ENCODE data around the gene KRT84.

The KRT84 gene

GRCh38 chr12:52362118-52362726 lies 23.2 kb downstream of the KRT84 start:
- H3K36me3 Mint-ChIP-seq = no peaks in the 10 kb centered on the region
- DNase-seq (ENCODE audit: low spot score in 2 of 2) (no peak), ATAC-seq (no peak)
- peaks cover 50% of the 10 kb centered on the region for H3K4me1 Mint-ChIP-seq
- no peak overlapping the region for H3K27ac Mint-ChIP-seq
- no peaks in the 10 kb centered on the region for H3K9me3 Mint-ChIP-seq
- H3K4me3 Mint-ChIP-seq = no peak overlapping the region

GRCh38 chr12:52361553-52361952 lies 23.9 kb downstream of the KRT84 start:
- peak; percentile 77 for ATAC-seq

GRCh38 chr12:52360663-52361271 lies 24.7 kb downstream of the KRT84 start:
- H3K27ac Mint-ChIP-seq = no peak overlapping the region
- no peaks in the 10 kb centered on the region for H3K36me3 Mint-ChIP-seq
- H3K4me3 Mint-ChIP-seq = no peak overlapping the region
- no peaks in the 10 kb centered on the region for H3K9me3 Mint-ChIP-seq
- ATAC-seq (no peak), DNase-seq (ENCODE audit: low spot score in 2 of 2) (no peak)
- H3K4me1 Mint-ChIP-seq = peaks cover 50% of the 10 kb centered on the region

More at GRCh38 chr12:52361553-52361952, 23.9 kb downstream of the KRT84 start:
- no peak overlapping the region for H3K4me3 Mint-ChIP-seq
- no peak overlapping the region for H3K27ac Mint-ChIP-seq
- H3K9me3 Mint-ChIP-seq = no peaks in the 10 kb centered on the region
- DNase-seq (ENCODE audit: low spot score in 2 of 2) = no peak
- peaks cover 50% of the 10 kb centered on the region for H3K4me1 Mint-ChIP-seq
- H3K36me3 Mint-ChIP-seq = no peaks in the 10 kb centered on the region

GRCh38 chr12:52360106-52360662 lies 25.3 kb downstream of the KRT84 start:
- peaks cover 50% of the 10 kb centered on the region for H3K4me1 Mint-ChIP-seq
- ATAC-seq = no peak
- no peaks in the 10 kb centered on the region for H3K36me3 Mint-ChIP-seq
- H3K4me3 Mint-ChIP-seq = no peak overlapping the region
- DNase-seq (ENCODE audit: low spot score in 2 of 2) = no peak
- H3K27ac Mint-ChIP-seq = no peak overlapping the region
- H3K9me3 Mint-ChIP-seq = no peaks in the 10 kb centered on the region

- no peak overlapping the region for H3K4me3 Mint-ChIP-seq
- no peaks in the 10 kb centered on the region for H3K9me3 Mint-ChIP-seq
- peak overlapping the region; percentile 63 for H3K27ac Mint-ChIP-seq
- peaks cover 50% of the 10 kb centered on the region for H3K4me1 Mint-ChIP-seq
- no peaks in the 10 kb centered on the region for H3K36me3 Mint-ChIP-seq
- DNase-seq (ENCODE audit: low spot score in 2 of 2) = no peak
- no peak for ATAC-seq
These were observed 25.8 kb downstream of the KRT84 start for GRCh38 chr12:52359621-52360061.

- Mint-ChIP-seq H3K4me1 (peaks cover 50% of the 10 kb centered on the region), H3K9me3 (no peaks in the 10 kb centered on the region), H3K27ac (no peak overlapping the region), H3K4me3 (no peak overlapping the region), H3K36me3 (no peaks in the 10 kb centered on the region)
- ATAC-seq = peak; percentile 85
- no peak for DNase-seq (ENCODE audit: low spot score in 2 of 2)
These were observed 26.7 kb downstream of the KRT84 start for GRCh38 chr12:52358575-52359350.

GRCh38 chr12:52356762-52357580 lies 28.5 kb downstream of the KRT84 start:
- Mint-ChIP-seq H3K36me3 (no peaks in the 10 kb centered on the region), H3K4me3 (no peak overlapping the region), H3K4me1 (peaks cover 48% of the 10 kb centered on the region), H3K9me3 (no peaks in the 10 kb centered on the region), H3K27ac (peak overlapping the region; percentile 38)
- no peak for ATAC-seq
- DNase-seq (ENCODE audit: low spot score in 2 of 2) = no peak

- no peaks in the 10 kb centered on the region for H3K9me3 Mint-ChIP-seq
- no peak overlapping the region for H3K27ac Mint-ChIP-seq
- no peaks in the 10 kb centered on the region for H3K36me3 Mint-ChIP-seq
- no peak overlapping the region for H3K4me3 Mint-ChIP-seq
- DNase-seq (ENCODE audit: low spot score in 2 of 2) (no peak), ATAC-seq (no peak)
- peaks cover 46% of the 10 kb centered on the region for H3K4me1 Mint-ChIP-seq
These were observed 29.3 kb downstream of the KRT84 start for GRCh38 chr12:52356031-52356761.

GRCh38 chr12:52355176-52355575 lies 30.3 kb downstream of the KRT84 start:
- Mint-ChIP-seq H3K4me3 (no peak overlapping the region), H3K27ac (no peak overlapping the region), H3K36me3 (no peaks in the 10 kb centered on the region), H3K9me3 (no peaks in the 10 kb centered on the region), H3K4me1 (peaks cover 43% of the 10 kb centered on the region)
- DNase-seq (ENCODE audit: low spot score in 2 of 2) (no peak), ATAC-seq (no peak)

- no peak overlapping the region for H3K27ac Mint-ChIP-seq
- no peak overlapping the region for H3K4me3 Mint-ChIP-seq
- no peak for ATAC-seq
- H3K36me3 Mint-ChIP-seq = no peaks in the 10 kb centered on the region
- no peak for DNase-seq (ENCODE audit: low spot score in 2 of 2)
- H3K9me3 Mint-ChIP-seq = no peaks in the 10 kb centered on the region
- H3K4me1 Mint-ChIP-seq = peaks cover 37% of the 10 kb centered on the region
These were observed 31.3 kb downstream of the KRT84 start for GRCh38 chr12:52354200-52354599.

- Mint-ChIP-seq H3K27ac (no peak overlapping the region), H3K4me3 (no peak overlapping the region), H3K36me3 (no peaks in the 10 kb centered on the region), H3K9me3 (no peaks in the 10 kb centered on the region), H3K4me1 (peaks cover 35% of the 10 kb centered on the region)
- ATAC-seq (no peak), DNase-seq (ENCODE audit: low spot score in 2 of 2) (no peak)
These were observed 31.7 kb downstream of the KRT84 start for GRCh38 chr12:52353766-52354165.

GRCh38 chr12:52352951-52353350 lies 32.5 kb downstream of the KRT84 start:
- H3K27ac Mint-ChIP-seq = no peak overlapping the region
- no peak overlapping the region for H3K4me3 Mint-ChIP-seq
- H3K36me3 Mint-ChIP-seq = no peaks in the 10 kb centered on the region
- no peak for ATAC-seq
- peaks cover 28% of the 10 kb centered on the region for H3K4me1 Mint-ChIP-seq
- no peaks in the 10 kb centered on the region for H3K9me3 Mint-ChIP-seq
- DNase-seq (ENCODE audit: low spot score in 2 of 2) = no peak

GRCh38 chr12:52351196-52352059 lies 34.0 kb downstream of the KRT84 start:
- Mint-ChIP-seq H3K9me3 (no peaks in the 10 kb centered on the region), H3K27ac (no peak overlapping the region), H3K4me3 (no peak overlapping the region), H3K36me3 (no peaks in the 10 kb centered on the region), H3K4me1 (peaks cover 28% of the 10 kb centered on the region)
- ATAC-seq = peak; percentile 96
- peak; percentile 30 to 64 for DNase-seq (ENCODE audit: low spot score in 2 of 2)

- Mint-ChIP-seq H3K36me3 (no peaks in the 10 kb centered on the region), H3K4me1 (peaks cover 28% of the 10 kb centered on the region), H3K9me3 (no peaks in the 10 kb centered on the region), H3K27ac (no peak overlapping the region), H3K4me3 (no peak overlapping the region)
- ATAC-seq (no peak), DNase-seq (ENCODE audit: low spot score in 2 of 2) (no peak)
These were observed 34.7 kb downstream of the KRT84 start for GRCh38 chr12:52350786-52351185.
